ENCODE measurements around the gene PCDHB11. TPM values are rescaled to one million over a fixed set of nuclear protein-coding genes. Genes with fewer than 3 reads are reported as not detected.
"Not testable (repeated sequence)": the region's sequence is repeated elsewhere in the genome, so short reads cannot be mapped to it uniquely, and the experiment has no call there.

The PCDHB11 gene
- total and polyA plus RNA-seq, 2 donors (not counting 1 experiment from before 2014, with no cell fraction given) = not detected

GRCh38 chr5:141175933-141176332 lies 23.5 kb upstream of the PCDHB11 start:
- DNase-seq (no peak), ATAC-seq (ENCODE audit: low read depth) (no peak)
- CTCF ChIA-PET = no interaction called here
- intact Hi-C loops (cut with micrococcal nuclease) = no loop called here
- Mint-ChIP-seq H3K4me3 (no peak overlapping the region), H3K9me3 (ENCODE audit: insufficient read depth) (peaks cover 2% of the 10 kb centered on the region), H3K27me3 (no peaks in the 10 kb centered on the region), H3K27ac (no peak overlapping the region), H3K4me1 (peaks cover 2% of the 10 kb centered on the region)
- POLR2A ChIA-PET = no interaction called here
- Histone ChIP-seq H3K79me2 (ENCODE audit: control insufficient read depth, insufficient read depth, low read length) (no peaks in the 10 kb centered on the region), H3K9ac (ENCODE audit: low read length) (no peak overlapping the region), H3K27ac (ENCODE audit: low read length in 2 of 2) (no peak overlapping the region), H4K20me1 (ENCODE audit: control insufficient read depth, insufficient read depth, low read length, poor library complexity, severe bottlenecking) (no peaks in the 10 kb centered on the region), H3K9me3 (ENCODE audit: control extremely low read depth in 1 of 3, control insufficient read depth in 2 of 3, insufficient read depth in 1 of 3, low read length in 2 of 3) (peaks cover 2 to 33% (median 3%) of the 10 kb centered on the region in 3 donors), H3K27me3 (replicated peaks in 1 of 4; ENCODE audit: control extremely low read depth in 1 of 4, control insufficient read depth in 3 of 4, insufficient read depth in 4 of 4, low read length in 3 of 4) (peaks cover 0 to 5% (median 0%) of the 10 kb centered on the region in 4 experiments), H2AFZ (ENCODE audit: insufficient read depth, low read depth, low read length, poor library complexity, severe bottlenecking) (no peak overlapping the region), H3K4me3 (ENCODE audit: control extremely low read depth in 1 of 5, extremely low read depth in 1 of 5, insufficient read depth in 1 of 5, low read depth in 2 of 5, low read length in 4 of 5) (no peak overlapping the region), H3K4me1 (ENCODE audit: control insufficient read depth in 2 of 2, insufficient read depth in 2 of 2, low read length in 2 of 2) (peaks cover 0 to 4% of the 10 kb centered on the region in 2 donors), H3K36me3 (replicated peaks in 1 of 2; ENCODE audit: control extremely low read depth in 1 of 2, control insufficient read depth in 1 of 2, extremely low read depth in 1 of 2, insufficient read depth in 2 of 2, low read length in 1 of 2) (no peaks in the 10 kb centered on the region), H3K4me2 (replicated peaks; ENCODE audit: low read depth, low read length, poor library complexity, severe bottlenecking) (no peak overlapping the region)
- no peak for TF ChIP-seq EZH2 (IDR thresholded peaks at IDR 0.05; ENCODE audit: borderline replicate concordance, insufficient read depth, low read depth, low read length, poor library complexity, severe bottlenecking)
- TF ChIP-seq, protein P1, sequence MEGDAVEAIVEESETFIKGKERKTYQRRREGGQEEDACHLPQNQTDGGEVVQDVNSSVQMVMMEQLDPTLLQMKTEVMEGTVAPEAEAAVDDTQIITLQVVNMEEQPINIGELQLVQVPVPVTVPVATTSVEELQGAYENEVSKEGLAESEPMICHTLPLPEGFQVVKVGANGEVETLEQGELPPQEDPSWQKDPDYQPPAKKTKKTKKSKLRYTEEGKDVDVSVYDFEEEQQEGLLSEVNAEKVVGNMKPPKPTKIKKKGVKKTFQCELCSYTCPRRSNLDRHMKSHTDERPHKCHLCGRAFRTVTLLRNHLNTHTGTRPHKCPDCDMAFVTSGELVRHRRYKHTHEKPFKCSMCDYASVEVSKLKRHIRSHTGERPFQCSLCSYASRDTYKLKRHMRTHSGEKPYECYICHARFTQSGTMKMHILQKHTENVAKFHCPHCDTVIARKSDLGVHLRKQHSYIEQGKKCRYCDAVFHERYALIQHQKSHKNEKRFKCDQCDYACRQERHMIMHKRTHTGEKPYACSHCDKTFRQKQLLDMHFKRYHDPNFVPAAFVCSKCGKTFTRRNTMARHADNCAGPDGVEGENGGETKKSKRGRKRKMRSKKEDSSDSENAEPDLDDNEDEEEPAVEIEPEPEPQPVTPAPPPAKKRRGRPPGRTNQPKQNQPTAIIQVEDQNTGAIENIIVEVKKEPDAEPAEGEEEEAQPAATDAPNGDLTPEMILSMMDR (IDR thresholded peaks at IDR 0.05) = no peak
- no CpG with 5 or more reads among the region's 1 CpG for WGBS (ENCODE audit: insufficient coverage)

DNA sequence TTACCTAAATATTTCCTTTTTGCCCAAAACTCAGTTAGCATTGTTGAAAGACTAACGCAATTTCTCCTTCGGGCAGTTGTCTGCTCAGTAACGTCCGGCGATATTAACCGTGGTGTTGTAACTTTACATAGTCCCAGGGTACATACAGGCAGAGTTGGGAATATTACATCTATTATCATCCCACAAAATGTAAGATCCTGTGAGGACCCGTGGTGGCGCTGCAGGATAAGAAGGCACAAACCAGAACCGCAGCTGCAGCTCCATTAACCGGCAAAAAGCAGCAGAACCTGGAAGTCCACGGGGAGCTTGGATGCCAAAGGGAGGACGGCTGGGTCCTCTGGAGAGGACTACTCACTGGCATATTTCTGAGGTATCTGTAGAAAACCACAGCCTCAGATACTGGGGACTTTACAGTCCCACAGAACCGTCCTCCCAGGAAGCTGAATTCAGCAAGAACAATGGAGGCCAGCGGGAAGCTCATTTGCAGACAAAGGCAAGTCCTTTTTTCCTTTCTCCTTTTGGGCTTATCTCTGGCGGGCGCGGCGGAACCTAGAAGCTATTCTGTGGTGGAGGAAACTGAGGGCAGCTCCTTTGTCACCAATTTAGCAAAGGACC lies 21.7 kb upstream of the PCDHB11 start, which contains the start of gene PCDHB8:
Gene PCDHB8, plus strand, starts transcription at position 214 of the 615 bp plus-strand sequence. Its CDS starts 245 bp downstream, at position 459.
- H3K4me2 ChIP-seq (replicated peaks; ENCODE audit: low read depth, low read length, poor library complexity, severe bottlenecking); H3K27ac ChIP-seq (ENCODE audit: low read length in 2 of 2); H2AFZ ChIP-seq (ENCODE audit: insufficient read depth, low read depth, low read length, poor library complexity, severe bottlenecking); DNase-seq; H3K4me3 ChIP-seq (ENCODE audit: control extremely low read depth in 1 of 5, extremely low read depth in 1 of 5, insufficient read depth in 1 of 5, low read depth in 2 of 5, low read length in 4 of 5); H3K4me3 Mint-ChIP-seq; ATAC-seq (ENCODE audit: low read depth); H3K9me3 Mint-ChIP-seq (ENCODE audit: insufficient read depth); H3K79me2 ChIP-seq (ENCODE audit: control insufficient read depth, insufficient read depth, low read length); H3K36me3 ChIP-seq (replicated peaks in 1 of 2; ENCODE audit: control extremely low read depth in 1 of 2, control insufficient read depth in 1 of 2, extremely low read depth in 1 of 2, insufficient read depth in 2 of 2, low read length in 1 of 2); H3K4me1 ChIP-seq (ENCODE audit: control insufficient read depth in 2 of 2, insufficient read depth in 2 of 2, low read length in 2 of 2); H3K4me1 Mint-ChIP-seq; H4K20me1 ChIP-seq (ENCODE audit: control insufficient read depth, insufficient read depth, low read length, poor library complexity, severe bottlenecking); intact Hi-C loops (cut with micrococcal nuclease); H3K27ac Mint-ChIP-seq; H3K9ac ChIP-seq (ENCODE audit: low read length); POLR2A ChIA-PET: not testable (repeated sequence)
- Histone ChIP-seq H3K9me3 (ENCODE audit: control extremely low read depth in 1 of 3, control insufficient read depth in 2 of 3, insufficient read depth in 1 of 3, low read length in 2 of 3) (peaks cover 2 to 36% (median 3%) of the 10 kb centered on the region in 3 donors), H3K27me3 (replicated peaks in 1 of 4; ENCODE audit: control extremely low read depth in 1 of 4, control insufficient read depth in 3 of 4, insufficient read depth in 4 of 4, low read length in 3 of 4) (peaks cover 0 to 11% (median 5%) of the 10 kb centered on the region in 4 experiments)
- 41% methylated on average over 6 of the region's 18 CpGs for WGBS (ENCODE audit: insufficient coverage)
- H3K27me3 Mint-ChIP-seq = peaks cover 15% of the 10 kb centered on the region
- CTCF ChIA-PET = interaction anchor here (1.0 kb wide), 1 partner anchor 243 kb away, joined by 3 read pairs; the partner anchor contains the start of gene PCDHGA11

GRCh38 chr5:141179371-141179770 lies 20.1 kb upstream of the PCDHB11 start:
- H3K4me2 ChIP-seq (replicated peaks; ENCODE audit: low read depth, low read length, poor library complexity, severe bottlenecking); H3K4me1 ChIP-seq (ENCODE audit: control insufficient read depth in 2 of 2, insufficient read depth in 2 of 2, low read length in 2 of 2); H3K36me3 ChIP-seq (replicated peaks in 1 of 2; ENCODE audit: control extremely low read depth in 1 of 2, control insufficient read depth in 1 of 2, extremely low read depth in 1 of 2, insufficient read depth in 2 of 2, low read length in 1 of 2); H3K4me3 Mint-ChIP-seq; DNase-seq; H3K27ac Mint-ChIP-seq; H4K20me1 ChIP-seq (ENCODE audit: control insufficient read depth, insufficient read depth, low read length, poor library complexity, severe bottlenecking); H3K4me1 Mint-ChIP-seq; H3K79me2 ChIP-seq (ENCODE audit: control insufficient read depth, insufficient read depth, low read length); H3K9ac ChIP-seq (ENCODE audit: low read length); H2AFZ ChIP-seq (ENCODE audit: insufficient read depth, low read depth, low read length, poor library complexity, severe bottlenecking); H3K9me3 Mint-ChIP-seq (ENCODE audit: insufficient read depth); ATAC-seq (ENCODE audit: low read depth); H3K27ac ChIP-seq (ENCODE audit: low read length in 2 of 2); H3K4me3 ChIP-seq (ENCODE audit: control extremely low read depth in 1 of 5, extremely low read depth in 1 of 5, insufficient read depth in 1 of 5, low read depth in 2 of 5, low read length in 4 of 5); POLR2A ChIA-PET; intact Hi-C loops (cut with micrococcal nuclease); CTCF ChIA-PET: not testable (repeated sequence)
- Histone ChIP-seq H3K27me3 (replicated peaks in 1 of 4; ENCODE audit: control extremely low read depth in 1 of 4, control insufficient read depth in 3 of 4, insufficient read depth in 4 of 4, low read length in 3 of 4) (peaks cover 0 to 12% (median 8%) of the 10 kb centered on the region in 4 experiments), H3K9me3 (ENCODE audit: control extremely low read depth in 1 of 3, control insufficient read depth in 2 of 3, insufficient read depth in 1 of 3, low read length in 2 of 3) (peaks cover 2 to 36% (median 5%) of the 10 kb centered on the region in 3 donors)
- 51% methylated on average over 6 of the region's 39 CpGs for WGBS (ENCODE audit: insufficient coverage)
- H3K27me3 Mint-ChIP-seq = peaks cover 24% of the 10 kb centered on the region

All from B cell (primary cell).